Measurements from ENCODE around the gene PDLIM5.

- TF ChIP-seq CTCF (IDR thresholded peaks at IDR 0.05) (no peak), POLR2A (IDR thresholded peaks at IDR 0.05) (no peak)
Measured at GRCh38 chr4:94576210-94576609, 124.5 kb downstream of the PDLIM5 start.
